Islet precursor cell (in vitro differentiated cells): ENCODE measurements around the gene CSF1.

Experiments used
- DNase-seq: peaks from one replicate; pipeline ENCODE4 v3.0.0-alpha.2; 2018

CSF1 gene

GRCh38 chr1:109901524-109902145, 9.0 kb upstream of the CSF1 start:
- DNase-seq, result no peak

GRCh38 chr1:109902204-109902985, 8.3 kb upstream of the CSF1 start:
- DNase-seq, result no peak

GRCh38 chr1:109903376-109903930, 7.2 kb upstream of the CSF1 start:
- DNase-seq, result no peak

- no peak for DNase-seq
Observed at GRCh38 chr1:109904105-109904817, 6.4 kb upstream of the CSF1 start.

- DNase-seq, result no peak
Observed at GRCh38 chr1:109905491-109905890, 5.2 kb upstream of the CSF1 start.

GRCh38 chr1:109906160-109906838, 4.3 kb upstream of the CSF1 start:
- DNase-seq, result no peak

- no peak for DNase-seq
Observed at GRCh38 chr1:109906839-109907180, 3.8 kb upstream of the CSF1 start.

- DNase-seq, result no peak
Observed at GRCh38 chr1:109907190-109907774, 3.4 kb upstream of the CSF1 start.

- DNase-seq, result no peak
Observed at GRCh38 chr1:109908836-109909235, 1.8 kb upstream of the CSF1 start.

GRCh38 chr1:109909561-109909960, 1.1 kb upstream of the CSF1 start:
- DNase-seq, result no peak

- DNase-seq, result peak; percentile 68
Observed at GRCh38 chr1:109910963-109911798, 532 bp downstream of the CSF1 start.

- no peak for DNase-seq
Observed at GRCh38 chr1:109912214-109912861, 1.7 kb downstream of the CSF1 start.

- DNase-seq, result no peak
Observed at GRCh38 chr1:109912873-109913272, 2.2 kb downstream of the CSF1 start.

- DNase-seq, result no peak
Observed at GRCh38 chr1:109913360-109913879, 2.8 kb downstream of the CSF1 start.

- no peak for DNase-seq
Observed at GRCh38 chr1:109914587-109915240, 4.1 kb downstream of the CSF1 start.

GRCh38 chr1:109917051-109917767, 6.6 kb downstream of the CSF1 start:
- no peak for DNase-seq

GRCh38 chr1:109917768-109918606, 7.3 kb downstream of the CSF1 start:
- DNase-seq, result no peak

GRCh38 chr1:109918671-109919070, 8.0 kb downstream of the CSF1 start:
- DNase-seq, result no peak

GRCh38 chr1:109919303-109919702, 8.7 kb downstream of the CSF1 start:
- DNase-seq, result no peak
